BJ (cell line): ENCODE measurements around the gene ATXN1. TPM values are rescaled to one million over a fixed set of nuclear protein-coding genes. Genes with fewer than 3 reads are reported as not detected.
A peak's percentile ranks its signal among the peaks of the same experiment; 100 is the strongest.

Experiments used
- CTCF ChIA-PET: fragments of 350-600 bp; formaldehyde crosslinking; extraction: SDS; loops from one replicate; lab custom pipeline; 2021; ENCODE audit warnings: antibody characterized with exemption, inconsistent platforms; lab: Yijun Ruan, JAX
- POLR2A ChIA-PET: fragments of 300-600 bp; sonication (Branson Sonifier 250); formaldehyde crosslinking; extraction: SDS; loops from one replicate; lab custom pipeline; 2021; ENCODE audit warnings: antibody characterized with exemption; lab: Charles Lee
- DNase-seq: peaks from one replicate; pipeline ENCODE4 v3.0.0-alpha.2; 2011; ENCODE audit warnings: low read depth
- H3K27me3 ChIP-seq: 2 replicates; pipeline ENCODE4 v1.6.0; 2011; ENCODE audit warnings: low read length; ENCODE audit not compliant: control insufficient read depth, insufficient read depth
- H3K36me3 ChIP-seq: 2 replicates; pipeline ENCODE4 v1.5.1; 2011; ENCODE audit warnings: low read length; ENCODE audit not compliant: control insufficient read depth, insufficient read depth
- H3K4me3 ChIP-seq: 2 replicates; pipeline ENCODE4 v1.5.1; 2011; ENCODE audit warnings: low read depth, mild to moderate bottlenecking, control low read depth, low read length
- CTCF ChIP-seq: IDR thresholded peaks from 2 replicates; pipeline ENCODE4 v1.5.1; 2011; ENCODE audit warnings: low read depth, mild to moderate bottlenecking, control low read depth, inconsistent platforms, low read length, moderate library complexity; ENCODE audit not compliant: insufficient read depth
- polyA plus RNA-seq: library from polyadenylated mRNA; depleted of rRNA; stranded (reverse); fragments of >200 nt; gene quantifications from 2 replicates; pipeline ENCODE4 v1.2.3, GENCODE V29; 2011

Gene ATXN1
- polyA plus RNA-seq, 1 experiment = 60.2 TPM

- no peaks in the 10 kb centered on the region for H3K36me3 ChIP-seq
- ChIA-PET CTCF (interaction anchor here (0.7 to 2.9 kb wide), 16 partner anchors 9 to 747 kb away, joined by 3 to 15 read pairs (median 4); partner anchors contain the start of gene ATXN1), POLR2A (no interaction called here)
- H3K27me3 ChIP-seq = no peaks in the 10 kb centered on the region
- TF ChIP-seq CTCF = no peak
- no peak for DNase-seq
- H3K4me3 ChIP-seq = no peak overlapping the region
These were observed 422.0 kb downstream of the ATXN1 start for GRCh38 chr6:16339265-16339587.

GRCh38 chr6:16338577-16339264 lies 422.5 kb downstream of the ATXN1 start:
- CTCF ChIA-PET = interaction anchor here (0.6 to 2.9 kb wide), 16 partner anchors 9 to 748 kb away, joined by 3 to 15 read pairs (median 4); partner anchors contain the start of gene ATXN1

GRCh38 chr6:16337295-16337975 lies 423.8 kb downstream of the ATXN1 start:
- no peak for TF ChIP-seq CTCF
- POLR2A ChIA-PET = interaction anchor here (0.5 kb wide), 1 partner anchor 16 kb away, joined by 3 read pairs; no protein-coding TSS in a partner anchor
- Histone ChIP-seq H3K4me3 (no peak overlapping the region), H3K36me3 (no peaks in the 10 kb centered on the region), H3K27me3 (no peaks in the 10 kb centered on the region)
- DNase-seq = peak; percentile 93
- CTCF ChIA-PET = interaction anchor here (0.7 to 4.0 kb wide), 9 partner anchors 9 to 750 kb away, joined by 3 to 18 read pairs (median 4); partner anchors contain the start of gene ATXN1

More at GRCh38 chr6:16338577-16339264, 422.5 kb downstream of the ATXN1 start:
- peak; percentile 86 for TF ChIP-seq CTCF
- Histone ChIP-seq H3K36me3 (no peaks in the 10 kb centered on the region), H3K27me3 (no peaks in the 10 kb centered on the region), H3K4me3 (no peak overlapping the region)
- peak; percentile 98 for DNase-seq
- POLR2A ChIA-PET = no interaction called here

GRCh38 chr6:16336911-16337294 lies 424.4 kb downstream of the ATXN1 start:
- CTCF ChIA-PET = interaction anchor here (0.6 to 4.0 kb wide), 10 partner anchors 8 to 751 kb away, joined by 3 to 18 read pairs (median 4); partner anchors contain the start of gene ATXN1
- H3K27me3 ChIP-seq = no peaks in the 10 kb centered on the region
- POLR2A ChIA-PET = interaction anchor here (0.5 kb wide), 1 partner anchor 16 kb away, joined by 3 read pairs; no protein-coding TSS in a partner anchor
- no peak for DNase-seq
- no peak for TF ChIP-seq CTCF
- H3K36me3 ChIP-seq = no peaks in the 10 kb centered on the region
- H3K4me3 ChIP-seq = no peak overlapping the region
